MCF 10A (cell line): ENCODE measurements around the gene ADCY4. TPM values are rescaled to one million over a fixed set of nuclear protein-coding genes. Genes with fewer than 3 reads are reported as not detected.

Source experiments
- BruUV-seq: library from RNA; stranded (reverse); fragments of 400-500 nt; replicated peaks from 2 replicates; lab custom pipeline; 2021; lab: Mats Ljungman, UMichigan
- CTCF ChIA-PET: fragments of 300-600 bp; sonication (Branson Sonifier 250); formaldehyde crosslinking; extraction: SDS; loops from one replicate; lab custom pipeline; 2021; ENCODE audit warnings: antibody characterized with exemption, inconsistent platforms; lab: Yijun Ruan, JAX
- POLR2A ChIA-PET: fragments of 300-600, 350-650 bp; sonication (Branson Sonifier 250); formaldehyde crosslinking; extraction: SDS; loops from one replicate; lab custom pipeline; 2020; ENCODE audit warnings: antibody characterized with exemption, inconsistent platforms; lab: Yijun Ruan, JAX
- DNase-seq: peaks from one replicate; pipeline ENCODE4 v3.0.0-alpha.2; 2018; ENCODE audit not compliant: unreplicated experiment
- H3K27ac Mint-ChIP-seq: one replicate; pipeline ENCODE4 v1.8.0; 2022; ENCODE audit warnings: mild to moderate bottlenecking, low read depth, mixed read lengths; ENCODE audit not compliant: unreplicated experiment
- H3K27me3 Mint-ChIP-seq: one replicate; pipeline ENCODE4 v1.8.0; 2022; ENCODE audit warnings: mixed read lengths; ENCODE audit not compliant: insufficient read depth, unreplicated experiment
- H3K36me3 Mint-ChIP-seq: one replicate; pipeline ENCODE4 v1.8.0; 2022; ENCODE audit warnings: mild to moderate bottlenecking, moderate library complexity, mixed read lengths; ENCODE audit not compliant: insufficient read depth, unreplicated experiment
- H3K4me1 Mint-ChIP-seq: one replicate; pipeline ENCODE4 v1.8.0; 2022; ENCODE audit warnings: mixed read lengths; ENCODE audit not compliant: insufficient read depth, unreplicated experiment
- H3K4me3 Mint-ChIP-seq: one replicate; pipeline ENCODE4 v1.8.0; 2022; ENCODE audit warnings: mild to moderate bottlenecking, moderate library complexity, mixed read lengths; ENCODE audit not compliant: unreplicated experiment
- H3K9me3 Mint-ChIP-seq: one replicate; pipeline ENCODE4 v1.8.0; 2022; ENCODE audit warnings: mixed read lengths; ENCODE audit not compliant: unreplicated experiment
- intact Hi-C: fragments of 100-400 bp; cut with micrococcal nuclease; formaldehyde crosslinking; loops from 2 replicates; pipeline ENCODE4 v1.14.1; 2022
- total RNA-seq: library from RNA; stranded (reverse); gene quantifications from 2 replicates; pipeline ENCODE4 v1.2.3, GENCODE V29; 2022
- TF ChIP-seq, protein P1 (sequence below): fragments of 200-600 bp; IDR thresholded peaks from one replicate; pipeline ENCODE4 v1.8.0; 2022; ENCODE audit warnings: antibody characterized with exemption, mild to moderate bottlenecking; ENCODE audit not compliant: unreplicated experiment

ADCY4 gene
- total RNA-seq, 1 experiment from 2014 or later: not detected

GRCh38 chr14:24349742-24350141, 14.9 kb upstream of the ADCY4 start:
- Mint-ChIP-seq H3K4me1 (peaks cover 18% of the 10 kb centered on the region), H3K27me3 (peaks cover 16% of the 10 kb centered on the region), H3K27ac (no peak overlapping the region), H3K4me3 (no peak overlapping the region), H3K36me3 (no peaks in the 10 kb centered on the region), H3K9me3 (no peaks in the 10 kb centered on the region)
- POLR2A ChIA-PET: interaction anchor here (0.8 to 3.0 kb wide), 2 partner anchors 86 to 93 kb away, joined by 3 to 11 read pairs; partner anchors contain the start of gene SDR39U1
- no peak for DNase-seq
- intact Hi-C loops: no loop called here
- CTCF ChIA-PET: interaction anchor here (0.6 to 5.6 kb wide), 9 partner anchors 10 to 82 kb away, joined by 3 to 40 read pairs (median 4); partner anchors contain the start of gene ADCY4
- BruUV-seq: no TSS peak
- TF ChIP-seq, protein P1, sequence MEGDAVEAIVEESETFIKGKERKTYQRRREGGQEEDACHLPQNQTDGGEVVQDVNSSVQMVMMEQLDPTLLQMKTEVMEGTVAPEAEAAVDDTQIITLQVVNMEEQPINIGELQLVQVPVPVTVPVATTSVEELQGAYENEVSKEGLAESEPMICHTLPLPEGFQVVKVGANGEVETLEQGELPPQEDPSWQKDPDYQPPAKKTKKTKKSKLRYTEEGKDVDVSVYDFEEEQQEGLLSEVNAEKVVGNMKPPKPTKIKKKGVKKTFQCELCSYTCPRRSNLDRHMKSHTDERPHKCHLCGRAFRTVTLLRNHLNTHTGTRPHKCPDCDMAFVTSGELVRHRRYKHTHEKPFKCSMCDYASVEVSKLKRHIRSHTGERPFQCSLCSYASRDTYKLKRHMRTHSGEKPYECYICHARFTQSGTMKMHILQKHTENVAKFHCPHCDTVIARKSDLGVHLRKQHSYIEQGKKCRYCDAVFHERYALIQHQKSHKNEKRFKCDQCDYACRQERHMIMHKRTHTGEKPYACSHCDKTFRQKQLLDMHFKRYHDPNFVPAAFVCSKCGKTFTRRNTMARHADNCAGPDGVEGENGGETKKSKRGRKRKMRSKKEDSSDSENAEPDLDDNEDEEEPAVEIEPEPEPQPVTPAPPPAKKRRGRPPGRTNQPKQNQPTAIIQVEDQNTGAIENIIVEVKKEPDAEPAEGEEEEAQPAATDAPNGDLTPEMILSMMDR: no peak

GRCh38 chr14:24348186-24348585, 13.3 kb upstream of the ADCY4 start:
- ChIA-PET CTCF (interaction anchor here (0.6 to 5.6 kb wide), 9 partner anchors 14 to 331 kb away, joined by 3 to 108 read pairs (median 7); partner anchors contain the start of gene ADCY4), POLR2A (interaction anchor here (0.7 to 1.0 kb wide), 2 partner anchors 48 to 49 kb away, joined by 3 to 4 read pairs; partner anchors contain the start of genes DHRS1 and NOP9)
- H3K4me3 Mint-ChIP-seq: no peak overlapping the region
- peaks cover 27% of the 10 kb centered on the region for H3K27me3 Mint-ChIP-seq
- H3K4me1 Mint-ChIP-seq: peaks cover 8% of the 10 kb centered on the region
- H3K27ac Mint-ChIP-seq: no peak overlapping the region
- BruUV-seq: no TSS peak
- DNase-seq: no peak
- H3K36me3 Mint-ChIP-seq: no peaks in the 10 kb centered on the region
- intact Hi-C loops: no loop called here
- TF ChIP-seq, protein P1: no peak
- H3K9me3 Mint-ChIP-seq: no peaks in the 10 kb centered on the region

DNA sequence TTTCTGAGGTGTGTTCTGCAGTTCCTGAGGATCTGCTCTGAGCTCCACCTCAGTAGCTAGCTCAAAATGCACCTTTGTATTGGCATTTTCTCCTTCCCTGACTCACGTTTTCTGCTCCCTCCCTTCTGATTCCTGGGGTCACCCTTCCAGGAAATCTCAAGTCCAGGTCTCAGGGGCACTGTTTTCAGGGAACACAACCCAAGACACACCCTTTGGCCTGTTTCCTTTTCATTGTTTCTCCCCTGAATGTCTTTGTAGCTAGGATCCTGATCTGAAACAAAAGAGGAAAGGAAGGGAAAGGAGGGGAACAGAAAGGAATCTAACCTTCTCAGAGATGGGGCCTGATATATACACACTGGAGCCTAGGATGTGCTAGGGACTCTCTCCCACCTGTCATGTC, 12.3 kb upstream of the ADCY4 start:
- Mint-ChIP-seq H3K4me3 (no peak overlapping the region), H3K36me3 (no peaks in the 10 kb centered on the region), H3K27me3 (peaks cover 27% of the 10 kb centered on the region), H3K9me3 (no peaks in the 10 kb centered on the region), H3K27ac (no peak overlapping the region), H3K4me1 (peaks cover 7% of the 10 kb centered on the region)
- POLR2A ChIA-PET: interaction anchor here (0.9 to 1.1 kb wide), 3 partner anchors 31 to 85 kb away, joined by 3 to 4 read pairs (median 3); partner anchors contain the start of genes DHRS1 and NOP9
- BruUV-seq: no TSS peak
- DNase-seq: no peak
- TF ChIP-seq, protein P1: no peak
- CTCF ChIA-PET: interaction anchor here (0.7 to 5.6 kb wide), 9 partner anchors 13 to 95 kb away, joined by 3 to 108 read pairs (median 5); partner anchors contain the start of genes ADCY4 and CIDEB
- intact Hi-C loops: no loop called here

DNA sequence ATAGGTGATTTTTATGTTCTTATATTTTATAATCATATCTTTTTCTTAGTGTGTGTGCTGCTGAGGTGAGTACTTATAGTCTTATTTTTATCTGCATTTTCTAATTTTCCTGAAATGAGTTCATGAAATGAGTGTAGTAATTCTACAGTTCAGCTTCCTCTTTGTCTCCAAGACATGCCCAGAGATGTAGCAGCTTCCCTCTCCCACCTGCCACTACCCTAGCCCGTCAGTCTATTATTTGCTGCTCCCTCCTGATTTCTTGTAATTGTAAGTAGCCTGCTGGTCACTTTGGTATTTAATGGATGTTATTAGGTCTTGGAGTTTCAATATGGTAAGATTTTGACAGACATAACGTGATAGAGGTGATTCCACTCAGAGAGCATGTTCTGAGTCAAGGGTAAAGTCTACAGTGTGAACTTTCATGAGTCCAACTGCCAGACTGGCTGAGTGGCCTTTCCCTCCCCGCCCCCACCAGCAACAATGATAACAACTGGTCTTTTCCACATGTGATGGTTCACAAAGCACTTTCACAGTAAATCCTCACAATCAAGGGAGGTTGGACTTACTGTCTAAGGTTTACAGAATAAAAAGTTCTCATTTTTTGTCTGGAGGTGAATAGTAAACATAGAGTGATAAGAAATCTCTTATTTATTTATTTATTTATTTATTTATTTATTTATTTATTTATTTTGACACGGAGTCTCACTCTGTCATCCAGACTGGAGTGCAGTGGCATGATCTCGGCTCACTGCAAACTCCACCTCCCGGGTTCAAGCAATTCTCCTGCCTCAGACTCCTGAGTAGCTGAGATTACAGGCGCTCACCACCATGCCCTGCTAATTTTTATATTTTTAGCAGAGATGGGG, 9.2 kb upstream of the ADCY4 start:
- no peaks in the 10 kb centered on the region for H3K9me3 Mint-ChIP-seq
- BruUV-seq: no TSS peak
- H3K4me3 Mint-ChIP-seq: no peak overlapping the region
- no peaks in the 10 kb centered on the region for H3K36me3 Mint-ChIP-seq
- CTCF ChIA-PET: interaction anchor here (5.3 to 5.6 kb wide), 2 partner anchors 10 to 92 kb away, joined by 34 to 108 read pairs; partner anchors contain the start of gene ADCY4
- H3K4me1 Mint-ChIP-seq: no peaks in the 10 kb centered on the region
- TF ChIP-seq, protein P1: no peak
- POLR2A ChIA-PET: interaction anchor here (0.6 to 0.9 kb wide), 2 partner anchors 14 to 98 kb away, joined by 3 read pairs; no protein-coding TSS in a partner anchor
- intact Hi-C loops: no loop called here
- no peak for DNase-seq
- no peak overlapping the region for H3K27ac Mint-ChIP-seq
- H3K27me3 Mint-ChIP-seq: peaks cover 13% of the 10 kb centered on the region
